Fibroblast of pulmonary artery (primary cell): ENCODE data around the gene CCDC127.

Experiments used
- DNase-seq: peaks from one replicate; pipeline ENCODE4 v3.0.0-alpha.2; 2010; ENCODE audit warnings: low read depth
- H3K4me3 ChIP-seq: replicated peaks from 2 replicates; pipeline ENCODE4 v1.5.1; 2011; ENCODE audit warnings: low read depth, mild to moderate bottlenecking, control low read depth, low read length, moderate library complexity
- TF ChIP-seq, protein P1 (sequence below): IDR thresholded peaks from 2 replicates; pipeline ENCODE4 v1.5.1; 2011; ENCODE audit warnings: mild to moderate bottlenecking, control low read depth, low read length, inconsistent platforms; ENCODE audit errors: missing control alignments

The CCDC127 gene

DNA sequence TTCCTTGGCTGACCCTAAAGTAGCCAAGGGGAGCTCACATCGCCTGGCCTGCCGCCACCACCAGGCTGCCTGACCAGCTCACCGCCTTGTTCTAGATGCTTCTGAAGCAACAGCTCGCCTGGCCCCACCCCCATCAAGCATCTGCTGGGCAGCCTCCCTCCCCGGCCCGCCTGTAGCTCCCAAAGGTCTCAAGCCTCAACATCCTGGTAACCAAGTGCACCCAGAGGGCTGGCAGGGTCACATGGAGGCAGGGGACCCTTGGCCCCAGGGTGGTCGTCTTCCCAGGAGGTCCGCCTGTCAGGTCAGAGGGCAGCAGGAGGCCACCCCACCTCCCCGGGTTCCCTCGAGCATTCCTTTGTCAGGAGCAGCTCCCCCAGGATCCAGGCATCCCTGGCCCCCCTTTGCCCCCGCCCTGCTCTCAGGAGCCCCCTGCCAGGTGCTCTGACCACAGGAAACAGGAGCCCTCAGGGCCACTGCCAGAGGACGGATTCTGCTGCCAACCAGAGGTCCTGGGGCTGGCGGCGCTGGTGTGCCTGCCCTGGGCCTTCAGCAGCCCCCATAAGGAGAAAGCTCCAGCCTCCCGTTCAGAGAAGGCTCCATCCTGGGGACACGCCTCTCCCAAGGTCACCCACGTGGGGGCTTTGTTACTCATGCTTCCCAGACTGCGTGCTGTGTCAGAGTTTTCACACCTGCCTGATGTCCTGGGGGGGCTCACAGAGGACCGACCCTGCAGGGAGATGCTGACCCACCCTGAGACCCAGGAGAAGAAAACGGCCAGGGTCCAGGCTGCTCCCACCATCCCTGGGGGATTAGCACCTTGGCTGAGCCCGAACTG, 30.1 kb downstream of the CCDC127 start:
- no peak for DNase-seq
- TF ChIP-seq, protein P1, sequence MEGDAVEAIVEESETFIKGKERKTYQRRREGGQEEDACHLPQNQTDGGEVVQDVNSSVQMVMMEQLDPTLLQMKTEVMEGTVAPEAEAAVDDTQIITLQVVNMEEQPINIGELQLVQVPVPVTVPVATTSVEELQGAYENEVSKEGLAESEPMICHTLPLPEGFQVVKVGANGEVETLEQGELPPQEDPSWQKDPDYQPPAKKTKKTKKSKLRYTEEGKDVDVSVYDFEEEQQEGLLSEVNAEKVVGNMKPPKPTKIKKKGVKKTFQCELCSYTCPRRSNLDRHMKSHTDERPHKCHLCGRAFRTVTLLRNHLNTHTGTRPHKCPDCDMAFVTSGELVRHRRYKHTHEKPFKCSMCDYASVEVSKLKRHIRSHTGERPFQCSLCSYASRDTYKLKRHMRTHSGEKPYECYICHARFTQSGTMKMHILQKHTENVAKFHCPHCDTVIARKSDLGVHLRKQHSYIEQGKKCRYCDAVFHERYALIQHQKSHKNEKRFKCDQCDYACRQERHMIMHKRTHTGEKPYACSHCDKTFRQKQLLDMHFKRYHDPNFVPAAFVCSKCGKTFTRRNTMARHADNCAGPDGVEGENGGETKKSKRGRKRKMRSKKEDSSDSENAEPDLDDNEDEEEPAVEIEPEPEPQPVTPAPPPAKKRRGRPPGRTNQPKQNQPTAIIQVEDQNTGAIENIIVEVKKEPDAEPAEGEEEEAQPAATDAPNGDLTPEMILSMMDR: no peak
- H3K4me3 ChIP-seq: no peak overlapping the region

DNA sequence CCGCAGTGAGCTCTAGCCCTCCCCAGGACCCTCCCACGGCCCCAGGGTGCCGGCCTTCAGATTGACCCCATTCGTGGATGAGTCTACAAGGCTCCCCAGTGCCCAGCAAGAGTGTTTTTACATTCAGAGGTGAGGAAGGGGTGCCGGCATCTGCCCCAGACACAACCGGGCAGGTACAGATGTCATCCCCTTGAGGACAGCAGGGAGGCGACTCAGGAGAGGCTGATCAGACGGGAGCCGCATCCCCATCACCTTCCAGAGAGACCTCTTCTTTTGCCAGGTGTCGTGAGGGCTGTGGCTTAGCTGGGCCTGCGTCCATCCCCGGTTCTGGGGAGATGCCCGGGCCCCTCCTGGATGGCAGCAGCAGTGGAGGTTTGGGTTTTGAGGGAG, 30.9 kb downstream of the CCDC127 start:
- no peak overlapping the region for H3K4me3 ChIP-seq
- DNase-seq: no peak
- TF ChIP-seq, protein P1: no peak

DNA sequence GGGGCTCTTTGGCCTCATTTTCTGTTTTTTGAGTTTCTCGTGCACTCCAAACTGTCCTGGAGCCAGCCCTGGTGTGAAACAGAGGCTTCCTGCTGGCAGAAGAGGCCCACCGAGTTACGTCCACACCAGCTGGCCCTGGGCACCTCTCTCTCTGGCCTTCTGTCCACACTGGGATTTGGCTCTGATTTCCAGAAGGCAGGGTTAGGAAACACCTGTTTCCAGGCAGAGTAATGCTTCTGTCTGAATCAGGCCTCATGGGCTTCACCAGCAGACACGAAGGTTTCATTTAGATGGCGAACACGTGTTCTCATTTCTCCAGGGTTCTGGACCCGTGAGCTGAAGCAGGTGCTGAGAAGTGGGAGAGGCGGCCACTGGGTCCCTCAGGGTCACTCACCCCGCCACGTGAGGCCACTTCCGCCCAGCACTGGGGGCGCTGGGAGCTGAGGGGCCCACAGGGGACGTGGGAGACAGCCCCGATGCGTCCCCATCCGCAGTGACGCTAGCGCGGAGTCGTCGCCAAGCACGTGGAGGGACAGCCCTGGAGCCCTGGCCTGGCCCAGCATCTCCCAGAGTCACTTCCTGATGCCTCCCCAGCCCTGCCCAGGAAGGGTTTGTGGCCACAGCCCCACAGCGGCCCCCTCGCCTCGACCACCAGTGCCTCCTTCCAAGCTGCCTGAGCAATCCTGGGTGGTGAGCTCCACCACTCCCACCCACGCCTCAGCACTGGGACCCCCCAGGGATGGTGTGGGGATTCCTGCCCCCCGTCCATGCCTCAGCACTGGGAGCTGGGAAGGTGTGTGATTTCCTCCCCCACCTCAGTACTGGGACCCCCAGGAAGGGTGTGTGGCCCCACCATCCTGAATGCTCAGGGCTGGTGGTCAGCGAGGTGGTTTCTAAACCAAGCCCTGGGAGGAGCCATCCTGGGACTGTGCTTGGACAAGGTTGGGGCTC, 31.6 kb downstream of the CCDC127 start:
- H3K4me3 ChIP-seq: no peak overlapping the region
- no peak for DNase-seq
- TF ChIP-seq, protein P1: no peak

DNA sequence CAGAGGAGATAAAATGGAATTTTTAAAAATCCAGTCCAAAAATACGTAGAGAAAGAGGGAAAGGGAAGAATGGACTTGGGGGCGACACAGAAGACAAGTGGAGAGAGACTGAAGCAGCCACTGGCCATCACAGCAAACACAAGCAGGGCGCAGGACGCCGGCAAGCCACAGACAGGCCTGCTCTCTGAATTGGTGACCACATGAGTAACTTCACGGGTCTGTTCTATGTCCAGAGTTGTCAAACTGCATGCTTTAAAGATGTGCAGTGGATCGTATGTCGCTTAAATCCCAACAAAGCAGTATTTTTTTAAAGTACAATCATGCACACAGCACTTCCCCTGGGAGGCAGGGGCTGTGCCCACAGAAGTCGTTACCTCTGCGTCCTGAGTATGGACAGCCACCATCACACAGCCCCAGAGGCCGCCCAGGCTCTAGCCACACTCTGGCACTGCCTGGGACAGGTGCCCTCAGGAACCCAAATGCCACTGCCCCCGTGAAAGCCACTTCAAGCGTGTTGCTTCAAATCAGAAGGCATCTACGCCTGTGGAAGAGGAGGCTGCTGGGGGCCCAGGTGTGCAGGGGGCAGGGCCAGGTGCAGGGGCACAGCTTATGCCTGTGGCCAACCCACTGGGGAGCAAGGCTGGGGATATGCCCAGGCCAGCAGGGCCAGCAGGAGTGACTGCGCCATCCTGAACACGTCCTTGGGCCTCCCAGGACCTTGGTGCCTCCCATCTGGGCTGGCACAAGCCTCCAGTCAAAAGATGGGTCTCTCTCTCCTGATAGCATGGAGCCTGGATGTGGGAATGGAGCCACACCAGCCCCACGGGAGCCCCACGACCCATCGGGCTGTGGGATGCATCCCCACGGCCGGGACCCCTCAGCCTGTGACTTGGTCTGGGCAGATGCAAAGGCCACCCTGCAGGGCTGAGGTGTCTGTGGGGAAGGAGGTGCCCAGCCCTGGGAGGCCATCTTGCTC, 32.6 kb downstream of the CCDC127 start:
- DNase-seq: no peak
- TF ChIP-seq, protein P1: no peak
- no peak overlapping the region for H3K4me3 ChIP-seq

DNA sequence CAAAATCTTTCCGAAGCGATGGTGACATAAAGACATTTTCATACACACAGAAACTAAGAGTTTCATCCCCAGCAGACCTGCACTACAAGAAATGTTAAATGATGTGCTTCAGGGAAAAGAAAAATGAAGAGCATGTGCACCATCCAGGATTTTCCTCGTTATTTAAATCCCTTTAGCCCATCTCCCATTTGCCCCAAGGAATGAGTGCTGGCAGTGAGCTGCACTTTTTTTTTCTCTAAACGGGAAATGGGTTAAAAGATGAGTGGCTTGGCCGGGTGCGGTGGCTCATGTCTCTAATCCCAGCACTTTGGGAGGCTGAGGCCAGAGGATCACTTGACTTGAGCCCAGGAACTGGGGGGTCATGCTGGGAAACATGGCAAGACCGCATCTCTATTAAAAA, 33.5 kb downstream of the CCDC127 start:
- TF ChIP-seq, protein P1: no peak
- H3K4me3 ChIP-seq: no peak overlapping the region
- no peak for DNase-seq

DNA sequence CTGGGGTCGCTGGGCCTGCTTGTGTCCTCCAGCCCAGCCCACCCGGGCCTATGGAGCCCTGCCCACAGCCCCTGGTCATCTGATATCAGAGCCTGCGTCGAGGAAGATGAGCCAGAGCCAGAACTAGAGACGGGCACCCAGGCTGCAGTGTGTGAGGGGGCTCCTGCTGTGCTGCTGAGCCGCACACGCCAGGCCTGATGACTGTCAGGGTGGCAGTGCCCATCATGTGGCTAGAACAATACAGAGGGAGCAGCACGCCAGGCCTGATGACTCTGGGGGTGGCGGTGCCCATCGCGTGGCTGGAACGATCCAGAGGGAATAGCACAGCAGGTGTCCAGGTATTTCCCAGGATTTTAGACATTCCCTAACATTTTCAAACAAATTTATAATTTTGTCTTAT, 35.8 kb downstream of the CCDC127 start:
- H3K4me3 ChIP-seq: no peak overlapping the region
- DNase-seq: no peak
- TF ChIP-seq, protein P1: no peak
